ENCODE measurements around the gene LGALS7B.
A peak's percentile ranks its signal among the peaks of the same experiment; 100 is the strongest.
"Not testable (repeated sequence)": the region's sequence is repeated elsewhere in the genome, so short reads cannot be mapped to it uniquely, and the experiment has no call there.

The LGALS7B gene

GRCh38 chr19:38784224-38784623 lies 4.8 kb upstream of the LGALS7B start:
- TF ChIP-seq PAX5 (IDR thresholded peaks at IDR 0.05; ENCODE audit: insufficient read depth, low read length, severe bottlenecking) (no peak), POLR2AphosphoS5 (IDR thresholded peaks at IDR 0.05; ENCODE audit: low read depth, low read length) (no peak), POU2F2 (IDR thresholded peaks at IDR 0.05; ENCODE audit: low read depth, low read length) (no peak), POLR2A (IDR thresholded peaks at IDR 0.05; ENCODE audit: low read depth, low read length) (no peak), SPI1 (IDR thresholded peaks at IDR 0.05; ENCODE audit: low read depth, low read length) (no peak), TAF1 (IDR thresholded peaks at IDR 0.05; ENCODE audit: low read depth, low read length) (no peak)

GRCh38 chr19:38785187-38785699 lies 3.8 kb upstream of the LGALS7B start:
- FAIRE-seq (no peak), DNase-seq (ENCODE audit: insufficient read length, low spot score) (no peak)

More at GRCh38 chr19:38784224-38784623, 4.8 kb upstream of the LGALS7B start:
- DNase-seq (ENCODE audit: insufficient read length, low spot score) (no peak), FAIRE-seq (no peak)

GRCh38 chr19:38786061-38786460 lies 2.9 kb upstream of the LGALS7B start:
- FAIRE-seq; DNase-seq (ENCODE audit: insufficient read length, low spot score): not testable (repeated sequence)

More at GRCh38 chr19:38785187-38785699, 3.8 kb upstream of the LGALS7B start:
- TF ChIP-seq POLR2A (IDR thresholded peaks at IDR 0.05; ENCODE audit: low read depth, low read length) (no peak), PAX5 (IDR thresholded peaks at IDR 0.05; ENCODE audit: insufficient read depth, low read length, severe bottlenecking) (no peak)

- TF ChIP-seq POU2F2 (IDR thresholded peaks at IDR 0.05; ENCODE audit: low read depth, low read length): no peak
- no peak for TF ChIP-seq TAF1 (IDR thresholded peaks at IDR 0.05; ENCODE audit: low read depth, low read length)
- TF ChIP-seq PAX5 (IDR thresholded peaks at IDR 0.05; ENCODE audit: insufficient read depth, low read length, severe bottlenecking): no peak
- TF ChIP-seq POLR2AphosphoS5 (IDR thresholded peaks at IDR 0.05; ENCODE audit: low read depth, low read length): no peak
- no peak for TF ChIP-seq SPI1 (IDR thresholded peaks at IDR 0.05; ENCODE audit: low read depth, low read length)
- TF ChIP-seq POLR2A (IDR thresholded peaks at IDR 0.05; ENCODE audit: low read depth, low read length): no peak
- FAIRE-seq (no peak), DNase-seq (ENCODE audit: insufficient read length, low spot score) (no peak)
These were observed 2.3 kb upstream of the LGALS7B start for GRCh38 chr19:38786572-38787265.

DNA sequence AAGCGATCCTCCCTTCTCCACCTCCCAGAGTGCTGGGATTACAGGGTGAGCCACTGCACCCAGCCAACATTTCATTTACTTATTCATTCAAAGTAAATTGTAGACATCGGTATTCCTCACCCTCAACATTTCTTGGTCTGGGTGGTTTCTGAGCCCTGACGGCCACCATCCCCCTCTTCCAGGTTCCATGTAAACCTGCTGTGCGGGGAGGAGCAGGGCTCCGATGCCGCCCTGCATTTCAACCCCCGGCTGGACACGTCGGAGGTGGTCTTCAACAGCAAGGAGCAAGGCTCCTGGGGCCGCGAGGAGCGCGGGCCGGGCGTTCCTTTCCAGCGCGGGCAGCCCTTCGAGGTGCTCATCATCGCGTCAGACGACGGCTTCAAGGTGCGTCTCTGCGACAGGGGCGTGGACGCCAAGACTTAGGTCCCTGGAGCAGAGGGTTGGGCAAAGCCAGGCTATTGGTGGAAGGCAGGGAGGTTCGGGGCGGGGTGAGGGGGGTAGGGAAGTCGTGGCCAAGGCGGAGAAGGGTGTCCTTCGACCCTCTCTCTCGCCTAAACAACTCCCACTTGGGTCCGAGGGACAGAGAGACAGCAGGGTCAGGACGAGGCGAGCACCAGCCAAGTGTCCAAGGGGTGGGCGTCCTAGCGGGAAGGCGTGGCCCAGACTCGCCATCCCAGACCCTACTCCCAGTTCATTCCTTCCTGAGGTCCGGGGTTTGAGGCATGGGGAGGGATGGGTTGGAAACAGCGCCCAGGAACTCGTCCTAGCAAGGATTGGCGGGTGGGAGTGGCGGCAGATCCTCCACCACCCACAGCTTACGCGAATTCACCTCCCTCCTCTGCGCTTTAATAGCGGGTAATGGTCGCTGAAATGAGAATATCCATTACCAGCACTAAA lies 1.8 kb downstream of the LGALS7B start:
- not testable (repeated sequence) for FAIRE-seq; DNase-seq (ENCODE audit: insufficient read length, low spot score)

- not testable (repeated sequence) for DNase-seq (ENCODE audit: insufficient read length, low spot score)
- peak; percentile 100 for FAIRE-seq
These were observed 2.6 kb downstream of the LGALS7B start for GRCh38 chr19:38791451-38792064.

GRCh38 chr19:38792250-38793111 lies 3.5 kb downstream of the LGALS7B start:
- no peak for TF ChIP-seq POLR2A (IDR thresholded peaks at IDR 0.05; ENCODE audit: low read depth, low read length)
- no peak for TF ChIP-seq TAF1 (IDR thresholded peaks at IDR 0.05; ENCODE audit: low read depth, low read length)
- TF ChIP-seq SPI1 (IDR thresholded peaks at IDR 0.05; ENCODE audit: low read depth, low read length): no peak
- FAIRE-seq: peak; percentile 85
- DNase-seq (ENCODE audit: insufficient read length, low spot score): no peak

DNA sequence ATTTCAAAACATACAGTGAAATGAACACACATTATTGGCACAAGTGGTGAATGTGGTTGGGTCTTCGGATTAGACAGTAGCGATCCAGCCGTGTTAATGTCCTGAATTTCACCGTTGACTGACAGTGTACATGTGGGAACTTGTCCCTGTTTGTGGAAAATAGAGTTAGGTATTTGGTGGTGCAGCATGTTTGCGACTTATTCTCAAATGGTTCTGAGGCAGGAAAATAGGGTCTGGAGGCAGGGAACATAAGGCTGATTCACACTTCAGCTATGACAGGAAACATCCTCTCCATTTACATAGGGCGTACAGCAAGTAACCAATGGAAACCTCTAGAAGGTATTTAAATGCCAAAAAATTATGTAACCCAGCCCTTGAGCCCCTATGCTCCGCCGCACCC lies 4.2 kb downstream of the LGALS7B start:
- no peak for DNase-seq (ENCODE audit: insufficient read length, low spot score)
- TF ChIP-seq SPI1 (IDR thresholded peaks at IDR 0.05; ENCODE audit: low read depth, low read length) (no peak), PAX5 (IDR thresholded peaks at IDR 0.05; ENCODE audit: insufficient read depth, low read length, severe bottlenecking) (no peak), POU2F2 (IDR thresholded peaks at IDR 0.05; ENCODE audit: low read depth, low read length) (no peak), POLR2A (IDR thresholded peaks at IDR 0.05; ENCODE audit: low read depth, low read length) (no peak), TAF1 (IDR thresholded peaks at IDR 0.05; ENCODE audit: low read depth, low read length) (no peak)
- FAIRE-seq: peak; percentile 9

GRCh38 chr19:38793671-38794070 lies 4.7 kb downstream of the LGALS7B start:
- TF ChIP-seq PAX5 (IDR thresholded peaks at IDR 0.05; ENCODE audit: insufficient read depth, low read length, severe bottlenecking) (no peak), POLR2AphosphoS5 (IDR thresholded peaks at IDR 0.05; ENCODE audit: low read depth, low read length) (no peak), POU2F2 (IDR thresholded peaks at IDR 0.05; ENCODE audit: low read depth, low read length) (no peak), TAF1 (IDR thresholded peaks at IDR 0.05; ENCODE audit: low read depth, low read length) (no peak), SPI1 (IDR thresholded peaks at IDR 0.05; ENCODE audit: low read depth, low read length) (no peak), POLR2A (IDR thresholded peaks at IDR 0.05; ENCODE audit: low read depth, low read length) (no peak)
- FAIRE-seq (no peak), DNase-seq (ENCODE audit: insufficient read length, low spot score) (no peak)

DNA sequence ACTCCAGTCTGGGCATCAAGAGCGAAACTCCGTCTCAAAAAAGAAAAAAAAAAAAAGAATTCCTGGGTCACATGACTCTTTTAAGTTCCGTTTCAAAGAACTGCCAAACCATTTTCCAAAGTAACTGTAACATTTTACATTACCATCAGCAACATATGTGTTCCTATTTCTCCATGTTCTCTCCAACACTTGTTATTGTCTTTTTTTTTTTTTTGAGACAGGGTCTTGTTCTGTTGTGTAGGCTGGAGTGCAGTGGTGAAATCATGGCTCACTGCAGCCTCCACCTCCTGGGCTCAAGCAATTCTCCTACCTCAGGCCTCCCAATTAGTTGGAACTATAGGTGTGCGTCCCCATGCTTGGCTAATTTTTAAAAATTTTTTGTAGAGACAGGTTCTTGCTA lies 6.5 kb downstream of the LGALS7B start:
- no peak for DNase-seq (ENCODE audit: insufficient read length, low spot score)
- TF ChIP-seq TAF1 (IDR thresholded peaks at IDR 0.05; ENCODE audit: low read depth, low read length) (no peak), POLR2A (IDR thresholded peaks at IDR 0.05; ENCODE audit: low read depth, low read length) (no peak)
- no peak for FAIRE-seq
